Subcutaneous adipose tissue (tissue), 4 donors: Measurements from ENCODE around the gene UBE3A. TPM values are rescaled to one million over a fixed set of nuclear protein-coding genes. Genes with fewer than 3 reads are reported as not detected.

Experiments used
- total RNA-seq, 4 donors: library from RNA; depleted of rRNA; stranded (reverse); fragments of >200 nt; gene quantifications; one replicate each; pipeline ENCODE4 v1.1.0, GENCODE V29; 2016
- TF ChIP-seq, protein P1 (sequence below): fragments of 450-650 bp; IDR thresholded peaks from one replicate; pipeline ENCODE4 v1.5.1; 2016; ENCODE audit warnings: low read depth, mild to moderate bottlenecking, control low read depth, antibody characterized with exemption, moderate library complexity

UBE3A gene
- 10 to 100 TPM; 56.7 to 94.6 (median 64.8) TPM for total RNA-seq

DNA sequence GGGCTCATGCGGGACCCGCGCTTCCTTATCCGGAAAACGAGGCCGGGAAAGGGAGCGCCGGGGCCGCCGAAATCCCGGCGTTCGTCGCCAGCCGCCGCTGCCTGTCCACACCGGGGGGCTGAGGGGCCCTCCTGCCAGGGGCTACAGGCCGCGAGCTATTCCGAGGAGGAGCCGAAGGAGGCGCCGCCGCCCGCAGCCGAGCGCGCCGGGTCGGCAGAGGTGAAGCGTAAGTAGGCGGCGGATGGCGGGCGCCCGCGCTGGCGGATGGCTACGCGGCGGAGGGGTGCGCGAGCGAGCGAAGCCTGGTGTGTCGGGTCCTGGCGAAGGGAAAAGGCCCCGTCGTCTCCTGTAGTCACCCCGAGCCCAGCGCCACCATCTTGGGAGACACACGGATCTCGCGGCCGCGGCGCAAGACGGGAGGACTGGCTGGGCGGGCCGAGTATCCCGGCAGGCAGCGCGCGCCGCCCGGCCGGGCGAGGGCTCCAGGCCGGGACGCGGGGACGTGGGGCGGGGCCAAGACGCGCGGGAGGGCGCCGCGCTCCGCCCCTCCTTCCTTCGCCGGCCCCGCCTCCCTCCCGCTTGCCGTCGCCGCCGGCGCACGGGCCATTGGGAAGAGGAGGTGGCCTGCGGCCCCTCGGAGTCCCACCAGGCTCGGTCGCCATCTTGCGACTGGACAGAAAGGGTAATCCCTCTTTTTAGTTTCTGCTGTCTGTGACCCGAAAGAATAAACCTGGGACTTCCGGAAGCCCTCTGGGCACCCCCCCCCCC lies at the start of gene UBE3A:
Gene UBE3A, minus strand, starts transcription at position 424 of the 768 bp plus-strand sequence. CDS start 29,917 bp downstream, outside the sequence.
- TF ChIP-seq, protein P1, sequence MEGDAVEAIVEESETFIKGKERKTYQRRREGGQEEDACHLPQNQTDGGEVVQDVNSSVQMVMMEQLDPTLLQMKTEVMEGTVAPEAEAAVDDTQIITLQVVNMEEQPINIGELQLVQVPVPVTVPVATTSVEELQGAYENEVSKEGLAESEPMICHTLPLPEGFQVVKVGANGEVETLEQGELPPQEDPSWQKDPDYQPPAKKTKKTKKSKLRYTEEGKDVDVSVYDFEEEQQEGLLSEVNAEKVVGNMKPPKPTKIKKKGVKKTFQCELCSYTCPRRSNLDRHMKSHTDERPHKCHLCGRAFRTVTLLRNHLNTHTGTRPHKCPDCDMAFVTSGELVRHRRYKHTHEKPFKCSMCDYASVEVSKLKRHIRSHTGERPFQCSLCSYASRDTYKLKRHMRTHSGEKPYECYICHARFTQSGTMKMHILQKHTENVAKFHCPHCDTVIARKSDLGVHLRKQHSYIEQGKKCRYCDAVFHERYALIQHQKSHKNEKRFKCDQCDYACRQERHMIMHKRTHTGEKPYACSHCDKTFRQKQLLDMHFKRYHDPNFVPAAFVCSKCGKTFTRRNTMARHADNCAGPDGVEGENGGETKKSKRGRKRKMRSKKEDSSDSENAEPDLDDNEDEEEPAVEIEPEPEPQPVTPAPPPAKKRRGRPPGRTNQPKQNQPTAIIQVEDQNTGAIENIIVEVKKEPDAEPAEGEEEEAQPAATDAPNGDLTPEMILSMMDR = no peak

DNA sequence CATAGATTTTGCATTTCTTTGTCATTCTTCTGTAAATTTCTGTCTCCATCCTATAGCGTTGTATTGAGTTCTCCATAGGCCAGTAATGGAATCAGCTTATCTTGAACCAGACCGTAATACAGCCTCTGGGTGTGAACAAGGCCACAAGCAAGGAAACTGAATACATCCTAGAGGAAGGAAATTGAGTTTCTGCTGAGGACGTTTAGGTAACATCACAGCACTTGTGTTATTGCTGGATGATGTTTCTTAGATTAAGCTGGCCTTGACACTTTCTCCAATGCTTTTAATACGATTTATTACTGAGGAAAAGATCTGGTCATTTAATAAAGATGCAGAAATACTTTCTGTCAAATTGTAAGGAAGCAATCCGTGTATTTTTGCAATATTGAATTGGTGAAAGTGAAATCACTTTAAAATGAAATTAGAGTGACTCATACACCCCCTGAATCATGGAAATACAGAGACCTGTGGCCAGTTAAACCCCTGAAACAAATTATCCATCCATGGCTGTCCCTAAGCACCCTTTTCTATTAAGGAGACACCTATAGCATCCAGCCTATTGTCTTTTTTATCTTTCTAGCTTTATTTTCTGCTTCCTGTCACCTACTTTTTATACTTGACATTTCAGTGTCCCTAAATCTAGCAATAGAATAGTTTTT lies 48.5 kb upstream of the UBE3A start:
- TF ChIP-seq, protein P1 = no peak

DNA sequence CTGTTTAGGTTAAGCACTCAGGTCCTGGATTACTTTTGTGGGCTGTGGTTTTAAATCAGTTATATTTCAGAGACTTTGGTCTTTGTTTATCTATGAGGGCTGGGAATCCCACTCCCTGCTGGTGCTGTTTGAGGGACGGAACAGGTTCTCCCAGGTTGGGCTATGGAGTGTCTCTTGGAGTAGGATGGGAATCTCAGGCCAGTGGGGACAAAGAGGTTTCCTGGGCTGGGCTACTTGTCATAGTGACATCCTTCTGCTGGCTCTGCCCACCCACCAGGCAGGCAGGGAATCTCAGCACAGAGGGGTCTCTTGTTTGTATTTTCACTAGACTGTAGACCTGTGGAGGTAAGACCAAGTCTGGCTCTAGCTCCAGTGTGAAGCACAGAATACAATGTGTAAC lies 47.2 kb upstream of the UBE3A start:
- TF ChIP-seq, protein P1 = no peak

DNA sequence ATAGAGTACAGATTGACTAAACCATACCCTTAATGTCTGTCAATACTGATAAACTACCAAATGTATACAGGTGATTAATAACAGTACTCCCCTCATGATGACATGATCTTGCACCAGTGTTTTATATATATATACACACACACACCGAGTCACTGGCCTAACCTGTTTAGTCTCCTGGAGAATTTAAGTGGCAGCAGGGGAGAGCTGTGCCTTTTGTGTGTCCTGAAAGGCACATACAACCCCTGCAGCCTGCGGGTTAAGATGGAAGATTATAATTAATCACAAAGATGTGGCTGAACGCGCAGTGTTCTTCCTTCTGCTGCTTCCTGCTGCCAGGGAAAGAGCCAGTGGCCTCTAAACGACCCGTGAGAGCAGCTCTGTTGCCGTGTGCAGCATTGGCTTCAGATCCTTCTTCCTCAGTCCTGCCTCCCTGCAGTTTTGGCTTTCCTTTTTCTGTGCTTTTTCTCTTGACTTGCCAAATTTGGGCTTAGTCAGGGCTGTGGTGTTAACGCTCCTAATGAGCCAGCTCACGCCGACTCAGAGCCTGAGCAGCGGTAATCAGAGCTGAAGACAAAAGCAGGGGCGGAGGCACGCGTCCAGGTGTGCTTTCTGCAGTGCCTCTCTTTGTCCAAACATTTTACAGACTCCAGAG lies 42.5 kb upstream of the UBE3A start:
- TF ChIP-seq, protein P1 = no peak

DNA sequence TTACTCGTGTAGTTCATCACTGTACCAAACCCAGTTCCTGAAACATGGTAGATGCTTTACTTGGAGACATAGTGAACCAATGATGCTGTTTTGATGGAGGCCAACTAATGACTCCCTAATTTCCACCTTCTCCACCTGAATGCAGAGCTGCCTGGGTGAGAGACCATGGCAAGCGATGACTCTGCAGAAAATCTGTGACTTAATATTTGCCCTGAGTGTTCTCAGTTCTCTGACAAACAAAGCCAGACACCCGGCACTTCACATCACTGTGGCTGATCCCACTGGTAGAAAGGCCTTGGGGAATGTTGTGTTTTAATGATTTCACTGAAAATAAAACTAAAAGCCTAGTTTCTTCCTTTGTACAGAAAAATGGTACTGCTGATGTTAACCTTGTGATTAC lies 39.5 kb upstream of the UBE3A start:
- TF ChIP-seq, protein P1 = no peak

DNA sequence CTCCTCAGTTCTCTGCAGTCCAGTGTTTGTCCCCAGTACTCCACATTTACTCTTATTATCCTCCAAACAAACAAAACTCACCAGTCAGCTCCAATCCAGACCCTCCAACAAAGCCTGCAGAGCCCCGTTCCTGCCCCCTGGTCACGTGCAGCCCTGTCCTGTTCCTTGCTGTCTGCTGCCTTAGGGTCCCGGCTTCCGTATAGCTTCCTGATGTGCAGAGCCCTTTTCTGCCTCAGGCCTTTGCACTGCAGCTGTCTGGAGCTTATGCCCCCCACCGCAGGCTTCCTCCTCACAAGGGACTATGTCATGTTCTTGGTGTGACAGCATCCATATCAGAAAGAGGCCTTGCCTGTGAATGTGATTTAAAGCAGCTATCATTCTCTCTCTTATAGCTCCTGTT lies 39.0 kb upstream of the UBE3A start:
- TF ChIP-seq, protein P1 = no peak

DNA sequence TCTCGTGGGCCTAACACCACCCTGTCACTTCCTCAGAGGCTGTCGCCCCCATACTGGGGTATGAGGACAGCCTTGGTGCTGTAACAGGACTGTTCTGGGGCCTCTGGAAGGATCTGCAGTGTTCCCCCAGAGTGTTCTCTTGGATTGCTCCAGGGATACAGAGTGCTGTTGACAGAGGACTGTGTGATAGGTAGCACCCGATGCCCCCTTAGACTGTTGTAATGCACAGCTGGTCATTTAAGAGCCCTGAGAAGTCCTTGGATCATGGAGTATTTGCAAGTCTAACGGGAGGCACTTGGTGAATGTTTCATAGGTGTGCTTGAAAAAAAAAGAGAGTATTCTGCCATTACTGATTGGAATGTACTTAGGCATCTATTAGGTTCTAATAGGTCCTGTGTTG lies 35.4 kb upstream of the UBE3A start:
- TF ChIP-seq, protein P1 = no peak
